B cell (primary cell): Measurements from ENCODE around the gene ATG7.

Source experiments
- EZH2 ChIP-seq: IDR thresholded peaks from 2 replicates; pipeline ENCODE4 v1.6.1; 2012; ENCODE audit warnings: borderline replicate concordance, low read depth, mild to moderate bottlenecking, moderate library complexity, low read length; ENCODE audit not compliant: insufficient read depth, poor library complexity, severe bottlenecking
- TF ChIP-seq, protein P1 (sequence below): fragments of 200-600 bp; IDR thresholded peaks from one replicate; pipeline ENCODE4 v1.8.0; 2022; ENCODE audit warnings: antibody characterized with exemption, mild to moderate bottlenecking

DNA sequence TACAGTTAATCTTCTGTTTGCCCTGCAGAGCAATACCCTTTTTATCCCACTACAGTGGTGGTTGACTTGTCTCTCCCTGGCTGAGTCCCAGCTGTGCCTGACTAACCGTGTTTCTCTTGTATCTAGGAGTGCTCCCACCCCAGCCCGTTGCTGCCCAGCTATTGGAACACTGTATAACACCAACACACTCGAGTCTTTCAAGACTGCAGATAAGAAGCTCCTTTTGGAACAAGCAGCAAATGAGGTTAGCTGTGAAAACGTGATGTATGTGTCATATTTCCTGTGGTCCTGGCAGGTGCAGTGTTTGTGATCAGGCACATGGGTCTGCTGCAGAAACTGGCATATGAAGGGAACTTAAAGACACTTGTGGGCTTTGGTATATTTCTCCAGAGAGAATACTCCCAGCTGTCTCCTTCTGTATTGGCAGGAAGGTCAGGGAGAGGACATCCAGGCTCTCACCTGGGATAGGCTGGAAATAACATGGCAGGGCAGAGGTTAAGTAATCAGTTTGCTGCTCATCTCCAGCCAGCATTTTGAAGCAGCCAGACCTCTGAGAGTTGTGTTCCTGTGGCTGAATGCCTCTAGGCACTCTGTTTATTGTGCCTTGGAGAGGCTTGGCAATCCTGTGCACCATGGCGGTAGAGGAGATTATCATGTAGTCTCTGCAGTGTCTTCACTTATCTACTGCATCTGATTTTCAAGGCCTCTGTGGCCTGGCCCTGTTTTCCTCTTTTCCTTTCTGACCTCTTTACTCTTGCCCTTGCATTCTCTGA is 34.8 kb downstream of the ATG7 start:
- TF ChIP-seq, protein P1, sequence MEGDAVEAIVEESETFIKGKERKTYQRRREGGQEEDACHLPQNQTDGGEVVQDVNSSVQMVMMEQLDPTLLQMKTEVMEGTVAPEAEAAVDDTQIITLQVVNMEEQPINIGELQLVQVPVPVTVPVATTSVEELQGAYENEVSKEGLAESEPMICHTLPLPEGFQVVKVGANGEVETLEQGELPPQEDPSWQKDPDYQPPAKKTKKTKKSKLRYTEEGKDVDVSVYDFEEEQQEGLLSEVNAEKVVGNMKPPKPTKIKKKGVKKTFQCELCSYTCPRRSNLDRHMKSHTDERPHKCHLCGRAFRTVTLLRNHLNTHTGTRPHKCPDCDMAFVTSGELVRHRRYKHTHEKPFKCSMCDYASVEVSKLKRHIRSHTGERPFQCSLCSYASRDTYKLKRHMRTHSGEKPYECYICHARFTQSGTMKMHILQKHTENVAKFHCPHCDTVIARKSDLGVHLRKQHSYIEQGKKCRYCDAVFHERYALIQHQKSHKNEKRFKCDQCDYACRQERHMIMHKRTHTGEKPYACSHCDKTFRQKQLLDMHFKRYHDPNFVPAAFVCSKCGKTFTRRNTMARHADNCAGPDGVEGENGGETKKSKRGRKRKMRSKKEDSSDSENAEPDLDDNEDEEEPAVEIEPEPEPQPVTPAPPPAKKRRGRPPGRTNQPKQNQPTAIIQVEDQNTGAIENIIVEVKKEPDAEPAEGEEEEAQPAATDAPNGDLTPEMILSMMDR: no peak
- TF ChIP-seq EZH2: no peak
